Astrocyte (in vitro differentiated cells and primary cell): Measurements from ENCODE around the gene TGFBI.

Experiments used
- EZH2 ChIP-seq: IDR thresholded peaks from 2 replicates; pipeline ENCODE4 v1.6.1; 2012; ENCODE audit warnings: mild to moderate bottlenecking, low read length, inconsistent platforms; ENCODE audit not compliant: insufficient read depth
- TF ChIP-seq, protein P1 (sequence below): IDR thresholded peaks from 2 replicates; pipeline ENCODE4 v1.5.1; 2011; ENCODE audit warnings: low read depth, mild to moderate bottlenecking, inconsistent platforms, low read length, moderate library complexity; ENCODE audit not compliant: insufficient read depth

DNA sequence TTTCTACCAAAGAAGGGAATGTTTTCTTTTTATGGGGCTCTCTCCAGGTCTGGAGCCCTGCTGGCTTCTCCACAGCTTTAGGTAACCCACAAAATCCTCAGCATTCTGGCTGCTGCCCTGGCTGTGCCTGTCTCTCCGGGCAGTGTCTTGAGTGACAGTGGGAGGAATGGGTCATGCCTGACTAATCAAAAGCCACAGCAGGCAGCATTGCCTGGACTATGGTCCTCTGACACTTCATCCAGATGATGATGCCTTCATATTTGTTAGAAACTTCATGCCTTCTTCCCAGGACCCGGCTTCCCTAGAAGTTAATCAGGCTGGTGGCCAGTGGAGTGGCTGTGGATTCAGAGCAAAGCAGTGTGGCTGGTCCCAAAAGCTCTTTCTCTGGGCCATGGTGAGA is 32.2 kb upstream of the TGFBI start:
- no peak for TF ChIP-seq EZH2
- TF ChIP-seq, protein P1, sequence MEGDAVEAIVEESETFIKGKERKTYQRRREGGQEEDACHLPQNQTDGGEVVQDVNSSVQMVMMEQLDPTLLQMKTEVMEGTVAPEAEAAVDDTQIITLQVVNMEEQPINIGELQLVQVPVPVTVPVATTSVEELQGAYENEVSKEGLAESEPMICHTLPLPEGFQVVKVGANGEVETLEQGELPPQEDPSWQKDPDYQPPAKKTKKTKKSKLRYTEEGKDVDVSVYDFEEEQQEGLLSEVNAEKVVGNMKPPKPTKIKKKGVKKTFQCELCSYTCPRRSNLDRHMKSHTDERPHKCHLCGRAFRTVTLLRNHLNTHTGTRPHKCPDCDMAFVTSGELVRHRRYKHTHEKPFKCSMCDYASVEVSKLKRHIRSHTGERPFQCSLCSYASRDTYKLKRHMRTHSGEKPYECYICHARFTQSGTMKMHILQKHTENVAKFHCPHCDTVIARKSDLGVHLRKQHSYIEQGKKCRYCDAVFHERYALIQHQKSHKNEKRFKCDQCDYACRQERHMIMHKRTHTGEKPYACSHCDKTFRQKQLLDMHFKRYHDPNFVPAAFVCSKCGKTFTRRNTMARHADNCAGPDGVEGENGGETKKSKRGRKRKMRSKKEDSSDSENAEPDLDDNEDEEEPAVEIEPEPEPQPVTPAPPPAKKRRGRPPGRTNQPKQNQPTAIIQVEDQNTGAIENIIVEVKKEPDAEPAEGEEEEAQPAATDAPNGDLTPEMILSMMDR = no peak
